ENCODE measurements around the gene NUS1. TPM values are rescaled to one million over a fixed set of nuclear protein-coding genes. Genes with fewer than 3 reads are reported as not detected.
"Not testable (repeated sequence)": the region's sequence is repeated elsewhere in the genome, so short reads cannot be mapped to it uniquely, and the experiment has no call there.

Gene NUS1
- total RNA-seq, 1 donor from 2014 or later = 33.8 TPM

- Histone ChIP-seq H3K27me3 (ENCODE audit: control insufficient read depth, insufficient read depth, low read length) (no peaks in the 10 kb centered on the region), H3K4me3 (ENCODE audit: low read depth, low read length) (no peak overlapping the region), H3K36me3 (ENCODE audit: control insufficient read depth, insufficient read depth, low read length) (no peaks in the 10 kb centered on the region)
- TF ChIP-seq CTCF (IDR thresholded peaks at IDR 0.05; ENCODE audit: insufficient read depth, low read length, poor library complexity, severe bottlenecking) = no peak
- DNase-seq (ENCODE audit: low read depth) = no peak
Observed at GRCh38 chr6:117728626-117729025, 53.4 kb downstream of the NUS1 start.

- Histone ChIP-seq H3K36me3 (ENCODE audit: control insufficient read depth, insufficient read depth, low read length) (no peaks in the 10 kb centered on the region), H3K27me3 (ENCODE audit: control insufficient read depth, insufficient read depth, low read length) (no peaks in the 10 kb centered on the region), H3K4me3 (ENCODE audit: low read depth, low read length) (no peak overlapping the region)
- DNase-seq (ENCODE audit: low read depth) = no peak
- TF ChIP-seq CTCF (IDR thresholded peaks at IDR 0.05; ENCODE audit: insufficient read depth, low read length, poor library complexity, severe bottlenecking) = no peak
Observed at GRCh38 chr6:117729613-117730012, 54.3 kb downstream of the NUS1 start.

- DNase-seq (ENCODE audit: low read depth) = no peak
- Histone ChIP-seq H3K36me3 (ENCODE audit: control insufficient read depth, insufficient read depth, low read length) (no peaks in the 10 kb centered on the region), H3K27me3 (ENCODE audit: control insufficient read depth, insufficient read depth, low read length) (no peaks in the 10 kb centered on the region), H3K4me3 (ENCODE audit: low read depth, low read length) (no peak overlapping the region)
- no peak for TF ChIP-seq CTCF (IDR thresholded peaks at IDR 0.05; ENCODE audit: insufficient read depth, low read length, poor library complexity, severe bottlenecking)
Observed at GRCh38 chr6:117733341-117733740, 58.1 kb downstream of the NUS1 start.

GRCh38 chr6:117739869-117740268 lies 64.6 kb downstream of the NUS1 start:
- TF ChIP-seq CTCF (IDR thresholded peaks at IDR 0.05; ENCODE audit: insufficient read depth, low read length, poor library complexity, severe bottlenecking) = no peak
- Histone ChIP-seq H3K27me3 (ENCODE audit: control insufficient read depth, insufficient read depth, low read length) (no peaks in the 10 kb centered on the region), H3K4me3 (ENCODE audit: low read depth, low read length) (no peak overlapping the region), H3K36me3 (ENCODE audit: control insufficient read depth, insufficient read depth, low read length) (no peaks in the 10 kb centered on the region)
- no peak for DNase-seq (ENCODE audit: low read depth)

GRCh38 chr6:117740605-117741004 lies 65.3 kb downstream of the NUS1 start:
- Histone ChIP-seq H3K4me3 (ENCODE audit: low read depth, low read length) (no peak overlapping the region), H3K27me3 (ENCODE audit: control insufficient read depth, insufficient read depth, low read length) (no peaks in the 10 kb centered on the region), H3K36me3 (ENCODE audit: control insufficient read depth, insufficient read depth, low read length) (no peaks in the 10 kb centered on the region)
- DNase-seq (ENCODE audit: low read depth) = no peak
- TF ChIP-seq CTCF (IDR thresholded peaks at IDR 0.05; ENCODE audit: insufficient read depth, low read length, poor library complexity, severe bottlenecking) = no peak

GRCh38 chr6:117750675-117751074 lies 75.4 kb downstream of the NUS1 start:
- not testable (repeated sequence) for H3K4me3 ChIP-seq (ENCODE audit: low read depth, low read length); DNase-seq (ENCODE audit: low read depth); H3K27me3 ChIP-seq (ENCODE audit: control insufficient read depth, insufficient read depth, low read length); H3K36me3 ChIP-seq (ENCODE audit: control insufficient read depth, insufficient read depth, low read length)

Other genes starting within 250 kb of the NUS1 start
- gene ROS1, start 249.5 kb upstream of the NUS1 start, total RNA-seq = under 0.01 and 0.04 TPM in 2 replicates
- gene DCBLD1, start 192.8 kb upstream of the NUS1 start, total RNA-seq = 10.6 and 13.9 TPM in 2 replicates
- gene GOPC, start 73.0 kb upstream of the NUS1 start, total RNA-seq = 20.0 and 25.9 TPM in 2 replicates
- gene SLC35F1, start 231.8 kb downstream of the NUS1 start, total RNA-seq = 0.34 and 0.38 TPM in 2 replicates